ENCODE measurements around the gene CYTL1.

DNA sequence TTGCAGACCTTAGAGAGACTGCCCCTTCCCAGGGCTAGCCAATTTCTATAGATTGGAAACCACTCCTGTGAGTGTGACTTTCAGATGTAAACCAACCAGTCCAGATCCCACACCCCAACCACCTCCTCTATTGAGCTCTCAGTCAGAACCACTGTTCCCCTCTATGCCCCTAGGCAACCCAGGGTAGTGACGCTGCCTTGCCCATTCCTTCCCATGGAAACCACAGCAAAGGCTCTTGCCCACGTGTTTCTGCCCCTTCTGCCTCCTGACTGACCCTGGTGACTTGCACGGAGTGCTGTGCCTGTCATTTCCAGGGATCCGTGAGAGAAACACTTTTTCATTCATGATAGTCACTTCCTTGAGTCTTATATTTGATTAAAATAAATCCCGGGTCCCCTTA is 32.4 kb downstream of the CYTL1 start:
- TF ChIP-seq, protein P1, sequence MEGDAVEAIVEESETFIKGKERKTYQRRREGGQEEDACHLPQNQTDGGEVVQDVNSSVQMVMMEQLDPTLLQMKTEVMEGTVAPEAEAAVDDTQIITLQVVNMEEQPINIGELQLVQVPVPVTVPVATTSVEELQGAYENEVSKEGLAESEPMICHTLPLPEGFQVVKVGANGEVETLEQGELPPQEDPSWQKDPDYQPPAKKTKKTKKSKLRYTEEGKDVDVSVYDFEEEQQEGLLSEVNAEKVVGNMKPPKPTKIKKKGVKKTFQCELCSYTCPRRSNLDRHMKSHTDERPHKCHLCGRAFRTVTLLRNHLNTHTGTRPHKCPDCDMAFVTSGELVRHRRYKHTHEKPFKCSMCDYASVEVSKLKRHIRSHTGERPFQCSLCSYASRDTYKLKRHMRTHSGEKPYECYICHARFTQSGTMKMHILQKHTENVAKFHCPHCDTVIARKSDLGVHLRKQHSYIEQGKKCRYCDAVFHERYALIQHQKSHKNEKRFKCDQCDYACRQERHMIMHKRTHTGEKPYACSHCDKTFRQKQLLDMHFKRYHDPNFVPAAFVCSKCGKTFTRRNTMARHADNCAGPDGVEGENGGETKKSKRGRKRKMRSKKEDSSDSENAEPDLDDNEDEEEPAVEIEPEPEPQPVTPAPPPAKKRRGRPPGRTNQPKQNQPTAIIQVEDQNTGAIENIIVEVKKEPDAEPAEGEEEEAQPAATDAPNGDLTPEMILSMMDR (IDR thresholded peaks at IDR 0.05): no peak
- TF ChIP-seq POLR2A (IDR thresholded peaks at IDR 0.05): no peak
- no peak for TF ChIP-seq EP300 (IDR thresholded peaks at IDR 0.05)

All from tibial nerve (tissue), 4 donors.